Keratinocyte (primary cell): ENCODE data around the gene OCIAD1.

Experiments
- EZH2 ChIP-seq: IDR thresholded peaks from one replicate; pipeline ENCODE4 v1.6.1; 2012; ENCODE audit warnings: inconsistent platforms, mild to moderate bottlenecking, low read length, moderate library complexity
- TF ChIP-seq, protein P1 (sequence below), 3 experiments: IDR thresholded peaks in 1 of 3; conservative IDR thresholded peaks in 1 of 3; optimal IDR thresholded peaks in 1 of 3; 2 replicates in 2 of 3; 3 replicates in 1 of 3; pipeline versions ENCODE3 to v1.5.1; 2011; ENCODE audit warnings: low read length in 3 of 3, mild to moderate bottlenecking in 3 of 3, moderate library complexity in 2 of 3, control low read depth in 1 of 3, inconsistent platforms in 1 of 3; ENCODE audit not compliant: insufficient read depth in 2 of 3; ENCODE audit errors: extremely low read depth in 1 of 3

DNA sequence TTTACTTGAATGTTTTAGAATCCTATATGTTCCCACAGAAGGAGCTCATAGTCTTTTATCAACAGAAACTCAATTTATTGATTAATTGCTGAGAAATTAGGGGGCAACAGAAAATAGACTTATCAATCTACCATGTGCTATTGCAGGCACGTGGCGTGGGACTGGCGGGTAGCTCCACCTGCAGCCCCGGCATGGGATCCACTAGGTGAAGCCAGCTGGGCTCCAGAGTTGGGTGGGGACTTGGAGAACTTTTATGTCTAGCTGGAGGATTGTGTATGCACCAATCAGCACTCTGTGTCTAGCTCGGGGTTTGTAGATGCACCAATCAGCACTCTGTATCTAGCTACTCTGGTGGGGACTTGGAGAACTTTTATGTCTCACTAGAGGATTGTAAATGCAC lies 3.3 kb upstream of the OCIAD1 start:
- TF ChIP-seq, protein P1, sequence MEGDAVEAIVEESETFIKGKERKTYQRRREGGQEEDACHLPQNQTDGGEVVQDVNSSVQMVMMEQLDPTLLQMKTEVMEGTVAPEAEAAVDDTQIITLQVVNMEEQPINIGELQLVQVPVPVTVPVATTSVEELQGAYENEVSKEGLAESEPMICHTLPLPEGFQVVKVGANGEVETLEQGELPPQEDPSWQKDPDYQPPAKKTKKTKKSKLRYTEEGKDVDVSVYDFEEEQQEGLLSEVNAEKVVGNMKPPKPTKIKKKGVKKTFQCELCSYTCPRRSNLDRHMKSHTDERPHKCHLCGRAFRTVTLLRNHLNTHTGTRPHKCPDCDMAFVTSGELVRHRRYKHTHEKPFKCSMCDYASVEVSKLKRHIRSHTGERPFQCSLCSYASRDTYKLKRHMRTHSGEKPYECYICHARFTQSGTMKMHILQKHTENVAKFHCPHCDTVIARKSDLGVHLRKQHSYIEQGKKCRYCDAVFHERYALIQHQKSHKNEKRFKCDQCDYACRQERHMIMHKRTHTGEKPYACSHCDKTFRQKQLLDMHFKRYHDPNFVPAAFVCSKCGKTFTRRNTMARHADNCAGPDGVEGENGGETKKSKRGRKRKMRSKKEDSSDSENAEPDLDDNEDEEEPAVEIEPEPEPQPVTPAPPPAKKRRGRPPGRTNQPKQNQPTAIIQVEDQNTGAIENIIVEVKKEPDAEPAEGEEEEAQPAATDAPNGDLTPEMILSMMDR (optimal IDR thresholded peaks at IDR 0.05 in 1 of 3, IDR thresholded peaks at IDR 0.05 in 1 of 3, conservative IDR thresholded peaks at IDR 0.05 in 1 of 3; ENCODE audit: extremely low read depth in 1 of 3, insufficient read depth in 2 of 3, low read length in 3 of 3), result no peak
- no peak for TF ChIP-seq EZH2
